HG02943 (cell line): Measurements from ENCODE around the gene L3MBTL4.
"Not testable (repeated sequence)": the region's sequence is repeated elsewhere in the genome, so short reads cannot be mapped to it uniquely, and the experiment has no call there.

Experiments
- ATAC-seq: cut with Tn5 transposase; IDR thresholded peaks from one replicate; pipeline ENCODE4 v1.9.1; 2021; ENCODE audit warnings: mild to moderate bottlenecking, low read depth, moderate library complexity; ENCODE audit not compliant: unreplicated experiment

Gene L3MBTL4

GRCh38 chr18:6414723-6415417 lies at the start of gene L3MBTL4:
TSS of gene L3MBTL4 (minus strand) at chr18:6414911. CDS start at chr18:6311625, 103,286 bp downstream.
- ATAC-seq, result peak; percentile 39

- no peak for ATAC-seq
These were observed 37.5 kb upstream of the L3MBTL4 start for GRCh38 chr18:6452194-6452593.

GRCh38 chr18:6449213-6449612 lies 34.5 kb upstream of the L3MBTL4 start:
- no peak for ATAC-seq

- ATAC-seq, result no peak
These were observed 29.9 kb upstream of the L3MBTL4 start for GRCh38 chr18:6444466-6445228.

- no peak for ATAC-seq
These were observed 26.5 kb upstream of the L3MBTL4 start for GRCh38 chr18:6441200-6441599.

- no peak for ATAC-seq
These were observed 23.5 kb upstream of the L3MBTL4 start for GRCh38 chr18:6437937-6438818.

- no peak for ATAC-seq
These were observed 21.0 kb upstream of the L3MBTL4 start for GRCh38 chr18:6435731-6436130.

- ATAC-seq, result no peak
These were observed 20.4 kb upstream of the L3MBTL4 start for GRCh38 chr18:6434987-6435709.

GRCh38 chr18:6434481-6434880 lies 19.8 kb upstream of the L3MBTL4 start:
- ATAC-seq, result no peak

- ATAC-seq, result no peak
These were observed 17.1 kb upstream of the L3MBTL4 start for GRCh38 chr18:6431659-6432318.

- no peak for ATAC-seq
These were observed 14.2 kb upstream of the L3MBTL4 start for GRCh38 chr18:6428851-6429395.

- ATAC-seq, result no peak
These were observed 12.6 kb upstream of the L3MBTL4 start for GRCh38 chr18:6427286-6427685.

GRCh38 chr18:6423289-6423688 lies 8.6 kb upstream of the L3MBTL4 start:
- ATAC-seq, result no peak

GRCh38 chr18:6414118-6414722 lies 491 bp downstream of the L3MBTL4 start:
- peak; percentile 86 for ATAC-seq

GRCh38 chr18:6413579-6414117 lies 1.1 kb downstream of the L3MBTL4 start:
- no peak for ATAC-seq

GRCh38 chr18:6412933-6413472 lies 1.7 kb downstream of the L3MBTL4 start:
- ATAC-seq, result no peak

GRCh38 chr18:6411382-6411781 lies 3.3 kb downstream of the L3MBTL4 start:
- no peak for ATAC-seq

GRCh38 chr18:6409933-6410332 lies 4.8 kb downstream of the L3MBTL4 start:
- ATAC-seq, result no peak

- ATAC-seq, result not testable (repeated sequence)
These were observed 6.2 kb downstream of the L3MBTL4 start for GRCh38 chr18:6408543-6408942.
